GM10266 (cell line): ENCODE data around the gene H1-8.

ENCODE experiments used
- DNase-seq: peaks from one replicate; pipeline ENCODE4 v3.0.0; 2012; ENCODE audit errors: extremely low spot score
- CTCF ChIP-seq: IDR thresholded peaks from 2 replicates; pipeline ENCODE4 v1.5.1; 2012; ENCODE audit warnings: mild to moderate bottlenecking, low read depth; ENCODE audit not compliant: control insufficient read depth, insufficient read depth; ENCODE audit errors: missing control alignments

Gene H1-8

GRCh38 chr3:129558081-129558771 is 15.3 kb downstream of the H1-8 start:
- no peak for TF ChIP-seq CTCF
- no peak for DNase-seq

- no peak for TF ChIP-seq CTCF
- no peak for DNase-seq
These were observed 16.0 kb downstream of the H1-8 start for GRCh38 chr3:129558772-129559564.

GRCh38 chr3:129559565-129560079 is 16.6 kb downstream of the H1-8 start:
- DNase-seq = no peak
- TF ChIP-seq CTCF = no peak

GRCh38 chr3:129560269-129560787 is 17.4 kb downstream of the H1-8 start:
- no peak for DNase-seq
- no peak for TF ChIP-seq CTCF

GRCh38 chr3:129560911-129561594 is 18.1 kb downstream of the H1-8 start:
- no peak for DNase-seq
- no peak for TF ChIP-seq CTCF

- TF ChIP-seq CTCF = no peak
- no peak for DNase-seq
These were observed 18.8 kb downstream of the H1-8 start for GRCh38 chr3:129561619-129562248.
